Colonic mucosa (tissue), 4 donors: ENCODE results near the gene SLC39A11. TPM values are rescaled to one million over a fixed set of nuclear protein-coding genes. Genes with fewer than 3 reads are reported as not detected.

ENCODE experiments used
- DNase-seq: peaks from one replicate; pipeline ENCODE4 v3.0.0-alpha.2; 2020
- H3K27ac ChIP-seq: fragments of 200-600 bp; one replicate; pipeline ENCODE4 v1.8.0; 2021
- H3K27me3 ChIP-seq: fragments of 200-600 bp; one replicate; pipeline ENCODE4 v1.8.0; 2021
- H3K36me3 ChIP-seq: fragments of 200-600 bp; one replicate; pipeline ENCODE4 v1.8.0; 2021
- H3K4me1 ChIP-seq: fragments of 200-600 bp; one replicate; pipeline ENCODE4 v1.8.0; 2021; ENCODE audit warnings: mild to moderate bottlenecking
- H3K4me3 ChIP-seq: fragments of 200-600 bp; one replicate; pipeline ENCODE4 v1.8.0; 2021
- H3K9ac ChIP-seq, 2 donors: one replicate each; pipeline ENCODE4 v1.7.0; 2013; ENCODE audit warnings: control low read depth in 2 of 2, low read depth in 2 of 2, low read length in 2 of 2
- H3K9me3 ChIP-seq: fragments of 200-600 bp; one replicate; pipeline ENCODE4 v1.8.0; 2021
- CTCF ChIP-seq: fragments of 200-600 bp; IDR thresholded peaks from one replicate; pipeline ENCODE4 v1.8.0; 2022; ENCODE audit warnings: antibody characterized with exemption, mild to moderate bottlenecking
- intact Hi-C: fragments of 100-400 bp; cut with DNase I; formaldehyde crosslinking; loops from one replicate; pipeline ENCODE4 v1.14.1; 2022
- total RNA-seq, 2 donors: library from RNA; stranded (reverse); fragmentation: NEBNext Ultra II Directional in 1 of 2; extraction: Animal tissue kit (Norgen Biotek cat#: 25700) in 1 of 2; gene quantifications; one replicate each; pipeline ENCODE4 v1.2.1, GENCODE V29; 2021
- donor health status: healthy.
- donor health status: DM: no; HTN: no; CAD: no.
- donor health status: DM: no; HTN: no; CAD: no.

SLC39A11 gene
- total RNA-seq, 2 donors from 2014 or later = 57.7 to 60.0 TPM

GRCh38 chr17:72720494-72720825 is 372.0 kb downstream of the SLC39A11 start:
- TF ChIP-seq CTCF = no peak
- Histone ChIP-seq H3K9me3 (no peaks in the 10 kb centered on the region), H3K27me3 (no peaks in the 10 kb centered on the region), H3K4me1 (no peaks in the 10 kb centered on the region), H3K4me3 (no peak overlapping the region), H3K27ac (no peak overlapping the region), H3K9ac (no peak overlapping the region), H3K36me3 (no peaks in the 10 kb centered on the region)
- DNase-seq = no peak
- intact Hi-C loops = loop anchor here (10.0 kb wide), 1 partner anchor 644 kb away; no protein-coding TSS in a partner anchor

- no peaks in the 10 kb centered on the region for H3K36me3 ChIP-seq
- H3K9me3 ChIP-seq = no peaks in the 10 kb centered on the region
- DNase-seq = no peak
- TF ChIP-seq CTCF = no peak
- H3K9ac ChIP-seq = no peak overlapping the region
- H3K27ac ChIP-seq = no peak overlapping the region
- no peak overlapping the region for H3K4me3 ChIP-seq
- no peaks in the 10 kb centered on the region for H3K27me3 ChIP-seq
- intact Hi-C loops = loop anchor here (10.0 kb wide), 1 partner anchor 645 kb away; no protein-coding TSS in a partner anchor
- H3K4me1 ChIP-seq = no peaks in the 10 kb centered on the region
Observed at GRCh38 chr17:72719578-72720493, 372.7 kb downstream of the SLC39A11 start.

GRCh38 chr17:72719206-72719577 is 373.3 kb downstream of the SLC39A11 start:
- no peak for TF ChIP-seq CTCF
- intact Hi-C loops = no loop called here
- Histone ChIP-seq H3K4me1 (no peaks in the 10 kb centered on the region), H3K27ac (no peak overlapping the region), H3K9me3 (no peaks in the 10 kb centered on the region), H3K36me3 (no peaks in the 10 kb centered on the region), H3K9ac (no peak overlapping the region), H3K4me3 (no peak overlapping the region), H3K27me3 (no peaks in the 10 kb centered on the region)
- DNase-seq = no peak

GRCh38 chr17:72717676-72718075 is 374.8 kb downstream of the SLC39A11 start:
- H3K9me3 ChIP-seq = no peaks in the 10 kb centered on the region
- H3K9ac ChIP-seq = no peak overlapping the region
- intact Hi-C loops = no loop called here
- H3K4me3 ChIP-seq = no peak overlapping the region
- no peaks in the 10 kb centered on the region for H3K27me3 ChIP-seq
- no peaks in the 10 kb centered on the region for H3K4me1 ChIP-seq
- TF ChIP-seq CTCF = no peak
- DNase-seq = no peak
- H3K36me3 ChIP-seq = no peaks in the 10 kb centered on the region
- H3K27ac ChIP-seq = no peak overlapping the region

- intact Hi-C loops = no loop called here
- Histone ChIP-seq H3K9ac (no peak overlapping the region), H3K27me3 (no peaks in the 10 kb centered on the region), H3K4me1 (no peaks in the 10 kb centered on the region), H3K36me3 (no peaks in the 10 kb centered on the region), H3K27ac (no peak overlapping the region), H3K4me3 (no peak overlapping the region), H3K9me3 (no peaks in the 10 kb centered on the region)
- DNase-seq = no peak
- no peak for TF ChIP-seq CTCF
Observed at GRCh38 chr17:72717276-72717675, 375.2 kb downstream of the SLC39A11 start.
